HG03432 (cell line): ENCODE data around the gene PIK3R6.

ENCODE experiments used
- ATAC-seq: cut with Tn5 transposase; IDR thresholded peaks from one replicate; pipeline ENCODE4 v1.9.1; 2021; ENCODE audit warnings: mild to moderate bottlenecking, moderate library complexity; ENCODE audit not compliant: unreplicated experiment

Gene PIK3R6

GRCh38 chr17:8798846-8799569 is 68.5 kb downstream of the PIK3R6 start, which contains the start of gene MFSD6L:
TSS of gene MFSD6L (minus strand) at chr17:8799365. CDS start at chr17:8799120, 245 bp downstream.
- no peak for ATAC-seq

- no peak for ATAC-seq
These were observed 69.2 kb downstream of the PIK3R6 start for GRCh38 chr17:8798176-8798845.

- no peak for ATAC-seq
These were observed 69.8 kb downstream of the PIK3R6 start for GRCh38 chr17:8797621-8798175.

- no peak for ATAC-seq
These were observed 72.8 kb downstream of the PIK3R6 start for GRCh38 chr17:8794636-8795035.

- ATAC-seq: no peak
These were observed 73.8 kb downstream of the PIK3R6 start for GRCh38 chr17:8793649-8794048.

GRCh38 chr17:8792646-8793045 is 74.8 kb downstream of the PIK3R6 start:
- no peak for ATAC-seq

- ATAC-seq: no peak
These were observed 75.6 kb downstream of the PIK3R6 start for GRCh38 chr17:8791910-8792270.

- ATAC-seq: no peak
These were observed 76.1 kb downstream of the PIK3R6 start for GRCh38 chr17:8791248-8791909.

GRCh38 chr17:8789743-8790142 is 77.7 kb downstream of the PIK3R6 start:
- ATAC-seq: no peak

- no peak for ATAC-seq
These were observed 78.5 kb downstream of the PIK3R6 start for GRCh38 chr17:8788998-8789397.

- ATAC-seq: no peak
These were observed 81.7 kb downstream of the PIK3R6 start for GRCh38 chr17:8785547-8786413.

GRCh38 chr17:8782176-8782575 is 85.3 kb downstream of the PIK3R6 start:
- ATAC-seq: no peak

GRCh38 chr17:8781776-8782175 is 85.7 kb downstream of the PIK3R6 start:
- ATAC-seq: no peak

- ATAC-seq: no peak
These were observed 90.6 kb downstream of the PIK3R6 start for GRCh38 chr17:8776881-8777280.

- no peak for ATAC-seq
These were observed 91.2 kb downstream of the PIK3R6 start for GRCh38 chr17:8776248-8776647.

- no peak for ATAC-seq
These were observed 100.7 kb downstream of the PIK3R6 start for GRCh38 chr17:8766731-8767130.

- no peak for ATAC-seq
These were observed 105.5 kb downstream of the PIK3R6 start for GRCh38 chr17:8762012-8762411.

- ATAC-seq: no peak
These were observed 109.3 kb downstream of the PIK3R6 start, which contains the start of gene SPDYE4 for GRCh38 chr17:8758137-8758596. TSS of gene SPDYE4 (minus strand) at chr17:8758546. CDS start at chr17:8758382, 164 bp downstream.

GRCh38 chr17:8757189-8757588 is 110.3 kb downstream of the PIK3R6 start:
- no peak for ATAC-seq

GRCh38 chr17:8755590-8756255 is 111.8 kb downstream of the PIK3R6 start:
- no peak for ATAC-seq
